Raji (cell line): Measurements from ENCODE around the gene PERP.

Source experiments
- POLR2A ChIP-seq: IDR thresholded peaks from 2 replicates; pipeline ENCODE4 v1.6.1; 2011; ENCODE audit warnings: low read depth, low read length, control low read depth; ENCODE audit not compliant: insufficient read depth

Gene PERP

GRCh38 chr6:138088326-138088762 is 18.9 kb downstream of the PERP start:
- no peak for TF ChIP-seq POLR2A

GRCh38 chr6:138087593-138088325 is 19.5 kb downstream of the PERP start:
- TF ChIP-seq POLR2A, result no peak

DNA sequence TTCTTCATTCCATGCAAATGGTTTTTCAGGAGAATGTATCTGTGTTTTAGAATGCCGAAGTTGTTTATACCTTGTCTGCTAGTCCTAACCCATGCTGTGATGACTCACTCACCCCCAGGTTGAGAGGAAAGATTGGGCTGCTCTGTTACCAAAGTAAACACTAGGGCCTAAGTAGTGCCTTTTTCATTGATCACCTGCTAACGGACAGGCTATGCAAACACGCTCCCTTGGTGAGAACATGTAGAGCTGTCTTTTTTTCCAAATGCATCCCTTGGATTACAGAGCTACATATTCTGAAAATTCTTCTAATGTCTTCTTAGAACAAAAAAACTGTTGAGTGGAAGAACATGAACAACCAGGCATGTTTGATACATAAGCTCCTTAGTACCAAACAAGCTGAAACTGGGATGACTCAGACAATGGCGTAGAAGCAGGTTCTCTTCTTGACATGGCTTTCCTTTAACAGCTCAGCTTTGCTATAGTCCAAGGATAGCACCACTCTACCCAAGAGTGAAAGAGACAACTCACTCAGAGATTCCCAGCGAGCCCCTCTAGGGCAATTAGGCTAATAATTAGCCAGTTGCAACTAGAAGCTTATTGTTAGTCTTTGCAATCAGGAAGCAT is 20.5 kb downstream of the PERP start:
- no peak for TF ChIP-seq POLR2A

- TF ChIP-seq POLR2A, result no peak
These were observed 21.4 kb downstream of the PERP start for GRCh38 chr6:138085839-138086222.

GRCh38 chr6:138084904-138085838 is 22.0 kb downstream of the PERP start:
- TF ChIP-seq POLR2A, result no peak

DNA sequence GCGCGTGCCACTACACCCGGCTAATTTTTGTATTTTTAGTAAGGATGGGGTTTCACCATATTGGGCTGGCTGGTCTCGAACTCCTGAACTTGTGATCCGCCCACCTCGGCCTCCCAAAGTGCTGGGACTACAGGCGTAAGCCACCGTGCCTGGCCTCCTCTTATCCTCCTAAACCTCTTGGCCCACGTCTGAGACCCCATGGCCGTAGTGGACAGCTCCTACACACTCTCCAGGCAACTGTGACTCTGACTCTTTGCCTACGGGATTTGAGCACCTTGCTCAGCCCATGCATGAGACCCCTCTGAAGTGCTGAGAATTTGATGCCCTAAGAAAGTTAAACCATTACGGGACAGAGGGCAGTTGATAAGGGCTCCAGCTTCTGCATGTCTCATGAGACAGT is 25.0 kb downstream of the PERP start:
- no peak for TF ChIP-seq POLR2A

- TF ChIP-seq POLR2A, result no peak
These were observed 28.7 kb downstream of the PERP start for GRCh38 chr6:138078491-138078890.

- no peak for TF ChIP-seq POLR2A
These were observed 34.0 kb downstream of the PERP start for GRCh38 chr6:138073264-138073663.

GRCh38 chr6:138063726-138064125 is 43.5 kb downstream of the PERP start:
- TF ChIP-seq POLR2A, result no peak

GRCh38 chr6:138054982-138055381 is 52.2 kb downstream of the PERP start:
- no peak for TF ChIP-seq POLR2A

DNA sequence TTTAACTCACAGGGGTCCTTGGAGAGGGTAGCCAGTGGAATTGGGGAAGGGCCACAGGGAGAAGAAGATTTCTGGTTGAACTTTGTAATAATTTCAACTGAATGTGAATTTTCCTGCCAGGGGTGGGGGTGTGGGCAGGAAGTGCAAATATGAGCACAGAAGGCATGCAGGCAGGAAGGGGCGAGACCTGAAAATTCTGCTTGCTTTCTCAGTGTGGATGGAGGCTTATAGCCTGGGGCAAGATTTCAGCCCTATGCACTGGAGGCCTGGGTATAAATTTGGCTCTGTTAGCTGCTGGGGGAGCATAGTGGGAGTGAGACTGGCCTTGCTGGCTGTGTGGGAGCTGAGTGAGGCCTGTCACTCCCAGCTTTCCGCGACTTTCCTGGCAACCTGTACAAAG is 54.4 kb downstream of the PERP start:
- TF ChIP-seq POLR2A, result no peak

DNA sequence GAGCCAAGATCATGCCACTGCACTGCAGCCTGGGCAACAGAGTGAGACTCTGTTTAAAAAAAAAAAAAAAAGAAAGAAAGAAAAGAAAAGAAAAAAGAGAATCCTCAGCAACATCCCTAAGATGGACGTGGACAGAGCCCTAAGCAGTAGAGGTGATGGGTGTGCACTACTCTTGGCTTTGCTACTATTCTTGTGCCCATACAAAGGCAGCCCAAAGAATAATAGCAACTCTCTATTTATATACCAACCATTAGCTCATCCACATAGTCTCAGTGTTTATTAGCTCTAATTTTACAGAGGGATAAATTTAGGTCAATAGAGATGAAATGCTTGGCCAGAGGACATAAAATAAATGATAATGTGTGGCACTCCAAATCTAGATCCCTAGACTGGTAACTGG is 62.2 kb downstream of the PERP start:
- no peak for TF ChIP-seq POLR2A

- no peak for TF ChIP-seq POLR2A
These were observed 62.8 kb downstream of the PERP start for GRCh38 chr6:138044458-138044857.
